NB4 (cell line): ENCODE data around the gene TMPRSS6.
A peak's percentile ranks its signal among the peaks of the same experiment; 100 is the strongest.

Experiments
- CTCF ChIP-seq: IDR thresholded peaks from one replicate; pipeline ENCODE4 v1.5.1; 2012; ENCODE audit warnings: low read depth, low read length
- MAX ChIP-seq: IDR thresholded peaks from 2 replicates; pipeline ENCODE4 v1.6.1; 2011; ENCODE audit warnings: low read depth, low read length
- MYC ChIP-seq: IDR thresholded peaks from 2 replicates; pipeline ENCODE4 v1.6.1; 2011; ENCODE audit warnings: low read depth, low read length

GRCh38 chr22:37020192-37020479, 89.4 kb downstream of the TMPRSS6 start:
- TF ChIP-seq CTCF = no peak
- TF ChIP-seq MAX = peak; percentile 82; the same call in 1 of the 2 replicates
- TF ChIP-seq MYC = no peak
